HG03066 (cell line): Measurements from ENCODE around the gene SRRM2.

Experiments used
- ATAC-seq: cut with Tn5 transposase; IDR thresholded peaks from one replicate; pipeline ENCODE4 v1.9.1; 2021; ENCODE audit warnings: low read depth; ENCODE audit not compliant: unreplicated experiment

The SRRM2 gene

GRCh38 chr16:2775131-2775716, 22.8 kb downstream of the SRRM2 start:
- no peak for ATAC-seq

GRCh38 chr16:2775765-2776499, 23.5 kb downstream of the SRRM2 start:
- ATAC-seq = no peak

- peak; percentile 33 for ATAC-seq
Observed at GRCh38 chr16:2776500-2777139, 24.2 kb downstream of the SRRM2 start.

- ATAC-seq = peak; percentile 73
Observed at GRCh38 chr16:2777231-2777902, 24.9 kb downstream of the SRRM2 start, which contains the start of gene ELOB. TSS of gene ELOB (minus strand) at chr16:2777280. CDS start at chr16:2777239, 41 bp downstream.

- ATAC-seq = no peak
Observed at GRCh38 chr16:2777903-2778629, 25.6 kb downstream of the SRRM2 start.

GRCh38 chr16:2778630-2778958, 26.2 kb downstream of the SRRM2 start:
- no peak for ATAC-seq

GRCh38 chr16:2779151-2779920, 26.9 kb downstream of the SRRM2 start:
- no peak for ATAC-seq

- ATAC-seq = no peak
Observed at GRCh38 chr16:2779978-2780898, 27.8 kb downstream of the SRRM2 start.

- ATAC-seq = no peak
Observed at GRCh38 chr16:2782583-2783351, 30.3 kb downstream of the SRRM2 start.

GRCh38 chr16:2783581-2784357, 31.3 kb downstream of the SRRM2 start:
- ATAC-seq = no peak

GRCh38 chr16:2784358-2785100, 32.1 kb downstream of the SRRM2 start:
- ATAC-seq = no peak

GRCh38 chr16:2785101-2785991, 32.9 kb downstream of the SRRM2 start:
- ATAC-seq = no peak

GRCh38 chr16:2786061-2786825, 33.8 kb downstream of the SRRM2 start:
- no peak for ATAC-seq

- no peak for ATAC-seq
Observed at GRCh38 chr16:2786826-2787151, 34.4 kb downstream of the SRRM2 start.

- no peak for ATAC-seq
Observed at GRCh38 chr16:2787406-2787805, 35.0 kb downstream of the SRRM2 start, which contains the start of gene PRSS33. TSS of gene PRSS33 (minus strand) at chr16:2787560. CDS start at chr16:2786547, 1,013 bp downstream.
